Stimulated activated CD8-positive, alpha-beta memory T cell treated with anti-CD3 and anti-CD28 coated beads, Interleukin-15, amount 100 ng/mL, for 24 hours (primary cell): ENCODE data around the gene ADGB.
"Not testable (repeated sequence)": the region's sequence is repeated elsewhere in the genome, so short reads cannot be mapped to it uniquely, and the experiment has no call there.

ENCODE experiments used
- DNase-seq: peaks from one replicate; pipeline ENCODE4 v3.0.0-alpha.2; 2020; ENCODE audit warnings: low read depth

ADGB gene

DNA sequence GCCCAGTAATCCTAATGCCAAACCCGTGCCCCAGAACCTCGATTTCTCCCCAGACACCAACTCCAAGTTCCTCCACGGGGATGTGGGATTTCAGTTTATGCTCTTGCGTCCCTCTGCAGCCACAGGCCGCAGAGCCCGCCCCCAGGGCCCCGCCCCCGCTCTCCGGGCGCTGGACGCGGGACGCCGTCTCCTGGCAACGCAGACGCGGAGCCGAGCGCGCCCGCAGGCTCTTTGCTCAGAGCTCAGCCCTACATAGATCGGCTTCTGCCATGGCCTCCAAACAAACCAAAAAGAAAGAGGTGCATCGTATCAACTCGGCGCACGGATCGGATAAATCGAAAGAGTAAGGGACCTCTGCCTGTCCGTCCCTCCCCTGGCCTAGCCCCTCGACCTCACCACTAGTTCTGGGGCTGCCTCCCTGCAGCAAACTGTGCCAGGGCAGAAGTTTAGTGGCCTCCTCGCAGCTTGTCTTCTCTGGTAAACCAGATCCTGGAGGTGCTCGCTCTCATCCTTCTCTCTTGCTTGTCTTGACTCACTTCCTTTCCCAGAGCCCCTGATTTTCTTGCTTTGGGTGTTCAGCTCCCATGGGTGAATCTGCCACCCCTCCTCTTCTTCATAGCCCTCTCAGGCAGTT lies at the start of gene ADGB:
Gene ADGB, plus strand, starts transcription at position 201 of the 634 bp plus-strand sequence. Its CDS starts 69 bp downstream, at position 270.
- no peak for DNase-seq

DNA sequence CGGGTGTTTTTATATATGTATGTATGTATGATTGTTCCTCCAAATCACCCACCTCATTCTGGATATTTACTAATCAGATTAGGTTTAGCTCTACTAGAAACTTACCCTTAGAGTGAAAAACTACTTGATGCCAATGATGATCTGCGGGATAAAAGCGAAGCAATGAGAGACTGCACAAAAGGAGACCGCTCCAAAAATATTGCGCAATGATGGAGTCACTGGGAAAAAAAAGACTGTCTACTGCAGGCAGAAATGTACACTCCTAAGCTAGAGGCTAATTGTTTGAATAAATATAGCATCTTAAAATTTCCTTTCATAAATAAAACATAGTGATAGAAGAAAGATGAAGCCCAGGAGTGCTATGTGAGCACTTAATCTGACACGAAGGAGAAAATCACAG lies 47.9 kb upstream of the ADGB start:
- no peak for DNase-seq

DNA sequence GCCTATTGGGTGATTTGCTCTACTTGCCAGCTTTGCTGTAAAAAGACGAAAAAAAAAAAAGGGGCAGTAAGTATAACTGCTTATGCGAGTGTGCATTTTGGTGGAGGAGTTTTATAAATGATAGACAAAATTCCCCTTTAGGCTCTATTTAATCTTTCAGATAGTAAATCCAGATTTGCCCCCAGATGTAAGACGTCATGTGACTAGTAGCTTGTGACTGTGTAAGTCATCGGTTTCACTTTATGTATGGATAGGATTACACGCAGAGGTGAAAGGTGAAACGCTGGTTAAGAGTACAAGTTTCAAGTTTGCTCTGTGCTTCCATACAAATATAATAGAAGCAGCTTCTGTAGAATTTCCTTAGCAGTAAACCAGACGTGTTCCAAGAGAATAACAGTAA lies 47.2 kb upstream of the ADGB start:
- no peak for DNase-seq

DNA sequence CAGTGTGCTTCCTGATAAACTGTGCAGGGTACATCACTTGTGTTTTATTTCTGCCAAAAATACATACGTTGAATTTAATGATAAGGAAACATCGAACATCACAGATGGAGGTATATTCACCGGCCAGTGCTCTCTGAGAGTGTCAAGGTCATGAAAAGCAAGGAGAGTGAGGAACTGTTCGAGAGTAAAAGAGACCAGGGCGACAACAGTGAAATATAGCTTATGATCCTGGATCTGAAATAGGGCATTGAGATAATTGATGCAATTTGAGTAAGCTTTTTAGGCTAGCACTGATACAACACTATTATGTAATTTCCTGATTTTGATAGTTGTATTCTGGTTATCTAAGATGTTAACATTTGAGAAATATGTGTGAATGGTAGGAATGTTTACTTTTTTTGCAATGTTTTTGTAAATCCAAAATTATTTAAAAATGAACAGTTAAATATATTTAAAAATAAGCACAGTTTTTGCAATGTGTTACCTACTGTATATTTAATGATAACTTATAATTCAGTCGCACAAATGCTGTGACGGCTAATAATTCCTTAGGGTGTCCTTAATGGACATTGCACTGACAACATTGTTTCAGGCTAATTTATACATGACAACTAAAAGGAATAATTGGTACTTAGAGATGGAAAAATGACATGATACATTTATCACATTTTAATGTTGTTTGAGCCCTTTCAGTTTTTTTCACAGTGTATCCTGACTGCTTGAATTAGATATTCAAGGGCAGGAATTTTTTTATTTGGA lies 45.2 kb upstream of the ADGB start:
- no peak for DNase-seq

DNA sequence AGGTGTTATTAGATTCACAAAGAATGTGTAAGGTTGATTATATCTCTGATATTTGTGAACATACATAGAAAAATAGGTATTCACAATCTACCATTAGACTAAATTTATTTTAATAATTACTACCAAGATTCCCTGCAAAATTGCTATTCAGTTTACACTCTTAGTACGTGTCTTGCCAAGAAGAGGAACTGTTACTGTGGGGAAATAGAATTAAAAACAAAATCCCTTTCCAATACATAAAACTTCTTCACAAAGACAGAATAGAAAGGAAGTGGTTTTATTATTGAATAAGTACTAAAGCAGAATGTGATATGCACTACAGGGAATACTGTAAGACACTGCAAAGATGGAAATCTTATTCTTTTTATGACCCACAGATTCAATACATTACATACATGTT lies 38.2 kb upstream of the ADGB start:
- no peak for DNase-seq

DNA sequence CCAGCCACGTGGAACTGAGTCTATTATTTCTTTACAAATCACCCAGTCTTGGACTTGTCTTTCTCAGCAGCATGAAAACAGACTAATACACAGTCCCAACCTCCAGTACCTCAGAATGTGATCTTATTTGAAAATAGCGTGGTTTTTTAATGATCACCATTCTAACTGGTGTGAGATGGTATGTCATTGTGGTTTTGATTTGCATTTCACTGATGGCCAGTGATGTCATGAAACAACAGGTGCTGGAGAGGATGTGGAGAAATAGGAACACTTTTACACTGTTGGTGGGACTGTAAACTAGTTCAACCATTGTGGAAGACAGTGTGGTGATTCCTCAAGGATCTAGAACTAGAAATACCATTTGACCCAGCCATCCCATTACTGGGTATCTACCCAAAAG lies 32.1 kb upstream of the ADGB start:
- DNase-seq: not testable (repeated sequence)

DNA sequence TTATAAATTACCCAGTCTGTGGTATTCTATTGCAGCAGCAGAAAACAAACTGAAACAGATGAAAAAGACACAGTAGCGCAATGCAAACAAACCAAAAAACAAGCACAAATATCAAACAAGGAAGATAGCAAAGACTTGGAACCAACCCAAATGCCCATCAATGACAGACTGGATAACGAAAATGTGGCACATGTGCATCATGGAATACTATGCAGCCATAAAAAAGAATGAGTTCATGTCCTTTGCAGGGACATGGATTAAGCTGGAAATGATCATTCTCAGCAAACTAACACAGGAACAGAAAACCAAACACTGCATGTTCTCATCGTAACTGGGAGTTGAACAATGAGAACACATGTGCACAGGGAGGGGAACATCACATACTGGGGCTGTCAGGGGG lies 30.2 kb upstream of the ADGB start:
- DNase-seq: not testable (repeated sequence)

DNA sequence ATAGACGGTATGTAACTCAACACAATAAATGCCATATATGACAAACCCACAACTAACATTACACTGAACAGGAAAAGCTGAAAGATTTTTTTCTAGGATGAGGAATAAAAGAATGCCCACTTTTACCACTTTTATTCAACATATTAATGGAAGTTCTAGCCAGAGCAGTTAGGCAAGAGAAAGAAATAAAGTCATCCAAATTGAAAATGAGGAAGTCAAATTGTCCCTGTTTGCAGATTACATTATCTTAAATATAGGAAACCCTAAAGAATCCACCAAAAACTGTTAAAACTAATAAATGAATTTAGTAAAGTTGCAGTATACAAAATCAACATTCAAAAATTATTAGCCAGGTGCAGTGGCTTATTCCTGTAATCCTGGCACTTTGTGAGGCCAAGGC lies 24.6 kb upstream of the ADGB start:
- DNase-seq: no peak

DNA sequence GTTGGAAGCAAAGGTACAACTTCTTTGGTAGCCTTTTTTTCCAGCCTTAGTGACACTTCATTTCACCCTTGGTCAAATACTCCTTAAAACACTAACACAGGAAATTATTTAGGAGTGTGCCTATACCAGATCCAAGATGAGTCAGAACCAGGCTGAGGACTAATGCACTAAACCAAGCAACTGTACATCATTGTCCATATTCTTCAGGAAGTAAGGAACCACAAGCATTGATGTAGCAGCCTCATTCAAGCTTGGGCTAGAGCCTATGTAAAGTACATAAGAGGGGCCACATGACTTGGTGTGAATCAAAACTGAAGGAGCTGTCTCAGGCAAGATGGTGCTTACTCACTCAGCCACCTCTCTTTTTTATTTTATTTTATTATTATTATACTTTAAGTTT lies 20.7 kb upstream of the ADGB start:
- no peak for DNase-seq

DNA sequence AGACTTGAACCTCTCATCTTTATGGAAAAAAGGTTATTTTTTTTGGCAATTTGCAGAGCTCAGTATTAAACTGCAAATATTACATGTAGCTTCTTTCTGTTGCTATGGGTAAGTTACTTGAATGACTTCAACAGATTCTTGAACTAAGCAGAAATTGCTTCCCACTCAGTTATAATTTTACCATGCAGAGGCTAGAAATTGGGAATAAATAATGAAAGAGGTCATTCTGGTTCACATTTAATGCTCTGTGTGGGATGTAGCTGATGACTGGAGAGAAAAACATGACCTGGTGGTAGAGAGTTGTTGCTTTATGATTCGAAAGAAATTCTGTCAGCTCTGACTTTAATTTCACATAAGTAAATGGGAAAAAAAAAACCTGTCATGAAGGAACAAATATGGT lies 16.8 kb upstream of the ADGB start:
- no peak for DNase-seq

DNA sequence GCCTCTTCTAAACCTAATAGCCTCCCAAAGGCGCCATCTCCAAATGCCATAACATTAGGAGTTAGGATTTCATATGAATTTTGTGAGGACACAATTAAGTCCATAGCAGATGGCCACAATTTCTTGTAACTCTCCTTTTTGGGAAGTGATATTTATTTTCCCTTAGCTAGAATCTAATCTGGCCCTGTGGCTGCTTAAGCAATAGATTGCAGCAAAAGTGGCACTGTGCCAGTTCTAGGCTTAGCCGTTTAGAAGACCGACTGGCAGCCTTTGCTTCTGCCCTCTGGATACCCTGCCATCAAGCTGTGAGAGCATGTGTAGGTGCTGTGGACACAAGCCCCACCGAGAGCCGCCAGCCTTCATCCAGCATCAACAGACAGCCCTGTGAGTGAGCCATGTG lies 15.9 kb upstream of the ADGB start:
- DNase-seq: no peak

DNA sequence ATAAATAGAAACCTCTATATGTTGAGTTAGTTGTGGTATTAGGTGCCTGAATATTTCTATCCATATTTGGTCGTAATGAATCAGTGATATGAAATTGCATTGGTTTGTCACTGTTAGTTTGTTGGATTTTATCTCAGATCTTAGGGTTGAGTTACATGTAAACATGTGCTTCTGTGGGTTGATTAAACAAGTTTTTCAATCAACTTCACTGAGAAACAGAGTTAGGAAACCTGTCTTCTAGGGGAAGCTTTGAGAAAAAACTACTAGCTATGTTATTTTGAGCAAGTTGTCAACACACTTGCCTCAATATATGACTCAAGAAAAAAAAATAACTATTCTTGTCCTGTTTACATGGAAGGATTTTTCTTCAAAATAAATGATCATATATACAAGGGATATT lies 14.8 kb upstream of the ADGB start:
- DNase-seq: no peak

DNA sequence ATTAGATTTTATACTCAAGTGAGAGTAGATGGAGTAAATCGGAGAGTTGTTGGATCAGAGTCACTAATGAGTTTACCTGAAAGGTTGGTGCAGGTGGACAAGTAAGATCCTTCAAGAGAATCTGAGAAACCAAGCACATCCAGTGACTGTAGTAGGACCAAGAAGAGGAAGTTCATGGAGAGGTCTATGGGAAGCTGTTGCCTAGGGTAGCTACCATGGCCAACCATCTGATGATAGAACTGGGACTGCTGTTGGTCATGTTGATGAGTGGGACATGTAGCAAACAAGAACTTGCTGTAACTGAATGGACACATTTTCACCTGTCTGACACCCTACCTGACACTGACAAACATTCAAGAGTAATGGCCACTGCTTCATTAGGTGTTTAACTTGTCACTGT lies 11.3 kb upstream of the ADGB start:
- no peak for DNase-seq

DNA sequence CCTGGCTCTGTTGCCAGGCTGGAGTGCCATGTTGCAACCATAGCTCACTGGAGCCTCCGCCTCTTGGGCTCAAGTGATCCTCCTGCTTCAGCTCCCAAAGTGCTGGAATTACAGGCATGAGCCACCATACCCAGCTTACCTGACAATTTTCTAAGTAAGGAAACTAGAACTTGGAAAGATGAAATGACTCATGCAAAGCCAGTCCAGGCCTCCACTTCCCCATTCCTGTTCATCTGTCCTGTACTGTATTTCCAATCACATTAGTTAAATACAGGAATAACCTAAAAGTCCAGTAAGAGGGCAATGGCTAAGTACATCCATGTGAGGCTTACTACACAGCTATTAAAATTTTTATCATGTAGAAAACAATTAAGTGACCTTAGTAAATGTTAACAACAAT lies 8.3 kb upstream of the ADGB start:
- no peak for DNase-seq

DNA sequence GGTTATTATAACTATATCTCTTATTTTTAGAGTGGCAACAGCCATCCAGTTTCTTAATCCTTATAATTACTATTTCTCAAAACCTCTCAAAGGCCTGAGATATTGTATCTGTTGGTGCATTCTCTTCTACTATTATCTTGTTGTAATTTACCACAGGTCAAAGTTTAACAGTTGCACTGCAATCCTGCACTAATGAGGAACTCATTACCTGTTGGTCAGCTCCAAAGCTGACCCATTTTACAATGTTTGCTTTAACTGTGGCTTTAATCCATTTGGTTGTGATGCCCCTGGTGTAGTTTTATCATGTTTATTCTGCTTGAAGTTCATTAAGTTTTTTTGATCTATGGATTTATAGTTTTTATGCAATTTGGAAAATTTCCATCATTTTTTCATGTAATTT lies 6.3 kb upstream of the ADGB start:
- no peak for DNase-seq

DNA sequence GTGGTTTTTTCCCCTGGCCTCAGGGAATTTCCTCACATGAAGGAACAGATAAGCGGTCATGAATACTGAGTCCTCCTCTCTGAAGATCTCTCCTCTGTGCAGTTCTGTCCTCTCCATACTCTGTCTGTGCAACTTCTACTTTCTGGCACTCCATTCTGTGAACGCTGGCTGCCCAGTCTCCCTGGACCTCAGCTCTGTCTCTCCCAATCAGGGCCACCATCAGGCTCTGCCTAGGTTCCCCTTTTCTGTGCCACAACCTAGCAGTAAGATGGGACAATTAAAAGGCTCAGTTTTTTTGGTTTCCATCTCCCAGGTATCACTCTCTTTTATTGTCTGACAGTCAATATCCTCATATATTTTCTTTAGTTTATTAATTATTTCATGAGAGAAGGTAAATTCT lies 4.8 kb upstream of the ADGB start:
- no peak for DNase-seq

DNA sequence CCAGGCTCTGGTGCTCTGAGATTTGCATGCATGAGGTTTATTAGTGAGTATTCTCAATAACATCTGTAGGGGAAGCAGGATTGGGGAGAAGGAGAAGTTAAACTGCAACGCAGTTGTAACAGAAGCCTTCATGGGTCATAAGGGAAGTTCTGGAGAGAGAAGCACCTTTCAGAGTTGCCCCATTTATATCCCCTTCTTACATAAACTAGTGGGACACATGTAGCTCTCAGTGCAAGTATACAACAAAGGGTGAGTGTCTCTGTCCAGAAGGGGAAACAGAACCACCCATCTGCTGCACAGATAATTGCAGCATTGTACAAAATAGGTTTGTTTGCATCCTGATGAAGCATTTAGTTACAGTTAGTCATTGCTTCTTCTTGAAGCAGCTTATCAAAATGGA lies 4.3 kb upstream of the ADGB start:
- no peak for DNase-seq

DNA sequence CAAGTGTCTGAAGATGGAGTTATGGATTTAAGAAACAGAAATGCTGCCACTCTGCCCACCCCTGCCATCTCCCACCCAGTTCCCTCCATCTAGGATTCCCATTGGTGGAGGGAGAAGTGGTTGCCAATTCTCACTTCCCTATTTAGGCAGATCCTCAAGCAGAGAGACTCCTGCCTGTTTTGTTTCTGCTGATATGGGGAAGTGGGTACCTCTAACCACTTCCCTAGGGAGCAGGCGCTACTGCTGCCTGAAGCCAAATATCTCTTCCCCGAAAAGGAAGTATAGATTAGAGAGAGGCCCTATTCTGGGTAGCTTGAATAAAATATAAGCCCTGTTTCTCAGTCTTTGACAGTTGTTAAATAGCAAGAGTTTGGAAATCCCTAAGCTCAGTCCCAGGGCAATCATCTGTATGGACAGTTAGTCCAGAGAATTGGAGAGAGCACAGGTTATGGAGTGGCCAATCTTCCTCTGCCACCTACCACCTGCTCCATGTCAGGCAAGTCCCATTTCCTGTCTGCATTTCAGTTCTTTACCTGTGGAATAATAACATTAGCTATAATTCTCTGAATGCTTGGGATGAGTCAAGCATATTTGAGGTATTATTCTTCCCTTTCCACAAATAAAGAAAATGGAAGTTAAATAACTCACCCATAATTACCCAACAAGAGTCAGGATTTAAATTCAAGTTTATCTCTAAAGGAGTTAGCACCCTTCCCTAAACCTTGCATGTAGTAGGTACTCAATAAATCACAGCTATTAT lies 2.6 kb upstream of the ADGB start:
- no peak for DNase-seq

DNA sequence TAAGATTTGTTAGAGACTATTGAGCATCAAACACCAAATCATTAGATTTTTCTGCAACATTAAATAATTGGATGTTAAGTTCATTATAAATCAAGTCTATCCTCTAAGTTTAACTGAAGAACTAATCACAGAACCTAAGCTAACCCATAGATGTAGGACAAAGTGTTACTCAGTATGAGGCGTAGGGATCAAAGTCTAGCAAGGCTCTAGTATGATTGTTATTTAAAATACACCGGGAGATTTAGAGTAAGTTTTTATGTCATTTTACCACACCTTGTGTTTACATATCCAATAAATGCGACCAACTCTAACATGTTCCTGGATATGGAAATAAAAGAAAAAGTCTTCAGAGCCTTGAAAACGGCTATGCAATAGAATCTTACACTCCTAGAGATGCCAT lies 2.6 kb downstream of the ADGB start:
- no peak for DNase-seq

DNA sequence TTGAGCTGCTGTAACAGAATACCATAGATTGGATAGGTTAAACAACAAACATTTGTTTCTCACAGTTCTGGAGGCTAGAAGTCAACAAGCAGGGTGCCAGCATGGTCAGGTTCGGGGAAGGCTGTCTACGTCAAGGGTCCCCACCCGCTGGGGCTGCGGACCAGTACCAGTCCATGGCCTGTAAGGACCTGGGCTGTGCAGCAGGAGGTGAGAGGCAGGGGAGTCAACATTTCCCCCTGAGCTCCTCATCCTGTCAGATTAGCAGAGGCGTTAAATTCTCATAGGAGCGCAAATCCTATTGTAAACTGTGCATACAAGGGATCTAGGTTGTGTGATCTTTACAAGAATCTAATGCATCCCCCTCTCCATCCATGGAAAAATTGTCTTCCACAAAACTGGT lies 3.8 kb downstream of the ADGB start:
- DNase-seq: no peak

DNA sequence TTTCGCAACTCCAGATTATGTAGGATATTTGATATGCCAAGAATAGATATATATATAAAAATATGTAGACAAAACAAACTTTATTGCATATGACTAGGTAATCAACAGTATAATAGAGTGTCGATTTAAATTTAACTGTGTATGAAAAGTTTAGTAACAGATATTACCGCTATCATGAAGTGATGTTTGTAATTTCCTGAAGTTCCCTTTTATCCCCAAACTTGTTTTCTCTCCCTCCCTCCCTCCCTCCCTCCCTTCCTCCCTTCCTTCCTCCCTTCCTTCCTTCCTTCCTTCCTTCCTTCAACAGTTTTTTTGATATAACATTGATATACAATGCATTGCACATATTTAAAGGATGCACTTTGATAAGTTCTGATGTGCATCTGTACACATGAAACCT lies 15.2 kb downstream of the ADGB start:
- no peak for DNase-seq

DNA sequence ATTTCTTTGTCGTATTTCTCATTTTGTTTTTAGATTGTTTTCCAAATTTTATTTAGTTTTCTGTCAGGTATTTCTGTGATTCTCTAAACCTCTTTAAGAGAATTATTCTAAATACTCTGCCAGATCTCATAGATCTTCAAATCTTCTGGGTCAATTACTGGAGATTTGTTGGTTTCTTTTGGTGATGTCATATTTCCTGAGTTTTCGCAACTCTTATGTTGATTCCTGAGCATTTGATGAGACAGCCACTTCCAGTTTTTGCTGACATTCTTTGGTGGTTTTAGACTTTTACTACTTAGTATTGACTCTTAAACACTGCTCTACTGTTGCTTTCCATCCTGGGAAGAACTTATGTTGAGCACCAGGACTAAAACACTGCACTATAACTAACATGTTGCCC lies 21.9 kb downstream of the ADGB start:
- no peak for DNase-seq

DNA sequence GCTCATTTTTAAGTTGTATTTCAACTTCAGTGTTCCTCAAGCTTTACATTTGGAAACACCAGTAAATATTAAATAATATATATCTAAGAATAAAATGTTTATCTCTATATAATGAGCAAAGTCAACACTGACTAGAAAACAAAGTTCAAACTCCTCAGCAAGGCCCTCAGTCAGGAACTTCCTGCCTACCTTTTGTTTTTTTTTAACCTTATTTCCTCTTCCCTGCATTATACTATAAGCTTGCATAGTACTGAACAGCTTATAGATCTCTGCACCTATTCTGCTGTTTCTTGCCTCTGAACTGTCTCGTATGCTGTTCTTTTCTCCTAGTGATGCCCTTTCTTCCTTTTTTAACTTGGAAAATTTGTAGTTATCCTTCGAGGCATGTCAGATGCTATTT lies 29.6 kb downstream of the ADGB start:
- no peak for DNase-seq
